ENCODE results near the gene PIK3C3.

Gene PIK3C3

DNA sequence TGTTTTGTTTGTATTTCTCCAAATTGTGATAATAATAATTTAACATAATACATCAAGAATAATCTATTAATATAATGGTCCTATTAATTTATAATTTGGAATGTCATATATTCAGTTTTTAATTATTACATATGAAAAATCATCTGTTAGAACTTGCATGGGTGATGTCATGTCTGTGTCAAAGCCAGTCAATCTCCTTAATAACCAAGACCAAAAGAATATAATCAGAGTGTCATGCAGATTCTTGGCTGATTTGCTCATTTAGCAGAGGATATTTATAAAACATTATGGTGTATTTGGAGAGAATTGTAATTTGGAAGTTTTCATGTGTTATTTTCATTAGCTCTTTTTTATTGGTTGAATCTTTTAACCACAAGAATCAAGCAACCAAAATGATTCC, 96.4 kb downstream of the PIK3C3 start:
- H3K27me3 ChIP-seq (ENCODE audit: insufficient read depth, low read length), result no peaks in the 10 kb centered on the region
- H4K91ac ChIP-seq (ENCODE audit: low read depth, low read length), result no peak overlapping the region
- H2BK5ac ChIP-seq (ENCODE audit: low read depth, low read length, poor library complexity), result no peak overlapping the region
- H3K4me2 ChIP-seq (ENCODE audit: low read length), result no peak overlapping the region
- peaks cover 2 to 4% of the 10 kb centered on the region in 2 experiments for H3K36me3 ChIP-seq (ENCODE audit: control insufficient read depth in 1 of 2, insufficient read depth in 2 of 2, low read length in 2 of 2)
- H3K27ac ChIP-seq (ENCODE audit: low read depth, low read length), result no peak overlapping the region
- no peaks in the 10 kb centered on the region for H3K4me1 ChIP-seq (ENCODE audit: control insufficient read depth in 1 of 2, insufficient read depth in 2 of 2, low read length in 2 of 2)
- H2AFZ ChIP-seq (ENCODE audit: insufficient read depth, low read length, poor library complexity), result no peak overlapping the region
- H2AK5ac ChIP-seq (ENCODE audit: low read length), result no peak overlapping the region
- H3K79me1 ChIP-seq (ENCODE audit: low read length), result no peaks in the 10 kb centered on the region
- H3K4me3 ChIP-seq (ENCODE audit: low read depth, low read length), result no peak overlapping the region
- H2BK120ac ChIP-seq (ENCODE audit: insufficient read depth, low read length, poor library complexity), result no peak overlapping the region
- no peak overlapping the region for H3K4ac ChIP-seq (ENCODE audit: low read depth, low read length)
- no peak overlapping the region for H4K8ac ChIP-seq (ENCODE audit: low read depth, low read length)
- H2BK12ac ChIP-seq (ENCODE audit: low read length), result no peak overlapping the region
- H3K9ac ChIP-seq (ENCODE audit: low read length), result no peak overlapping the region
- H3K79me2 ChIP-seq (ENCODE audit: control insufficient read depth, insufficient read depth, low read length, poor library complexity), result no peaks in the 10 kb centered on the region
- H3K18ac ChIP-seq (ENCODE audit: low read length), result no peak overlapping the region
- no peak overlapping the region for H4K12ac ChIP-seq (ENCODE audit: low read depth, low read length)
- no peak for DNase-seq
- H3K9me3 ChIP-seq (ENCODE audit: insufficient read depth, low read depth, low read length), result no peaks in the 10 kb centered on the region
- H3K23ac ChIP-seq (ENCODE audit: low read length), result no peak overlapping the region
- H3K14ac ChIP-seq (ENCODE audit: low read length), result no peak overlapping the region

GRCh38 chr18:42052122-42052708, 97.2 kb downstream of the PIK3C3 start:
- no peak overlapping the region for H3K14ac ChIP-seq (ENCODE audit: low read length)
- 100% methylated on average over 1 of the region's 3 CpGs for WGBS (ENCODE audit: extremely low coverage, insufficient coverage, insufficient read length)
- no peaks in the 10 kb centered on the region for H3K27me3 ChIP-seq (ENCODE audit: insufficient read depth, low read length)
- H2AK5ac ChIP-seq (ENCODE audit: low read length), result no peak overlapping the region
- H2AFZ ChIP-seq (ENCODE audit: insufficient read depth, low read length, poor library complexity), result no peak overlapping the region
- no peak overlapping the region for H4K12ac ChIP-seq (ENCODE audit: low read depth, low read length)
- H3K23ac ChIP-seq (ENCODE audit: low read length), result no peak overlapping the region
- H4K91ac ChIP-seq (ENCODE audit: low read depth, low read length), result no peak overlapping the region
- H3K36me3 ChIP-seq (ENCODE audit: control insufficient read depth in 1 of 2, insufficient read depth in 2 of 2, low read length in 2 of 2), result peaks cover 2 to 4% of the 10 kb centered on the region in 2 experiments
- no peak overlapping the region for H3K4ac ChIP-seq (ENCODE audit: low read depth, low read length)
- no peak overlapping the region for H3K9ac ChIP-seq (ENCODE audit: low read length)
- H4K8ac ChIP-seq (ENCODE audit: low read depth, low read length), result no peak overlapping the region
- H3K4me3 ChIP-seq (ENCODE audit: low read depth, low read length), result no peak overlapping the region
- no peak overlapping the region for H3K27ac ChIP-seq (ENCODE audit: low read depth, low read length)
- H3K79me1 ChIP-seq (ENCODE audit: low read length), result no peaks in the 10 kb centered on the region
- no peak overlapping the region for H2BK120ac ChIP-seq (ENCODE audit: insufficient read depth, low read length, poor library complexity)
- H2BK5ac ChIP-seq (ENCODE audit: low read depth, low read length, poor library complexity), result no peak overlapping the region
- H3K4me1 ChIP-seq (ENCODE audit: control insufficient read depth in 1 of 2, insufficient read depth in 2 of 2, low read length in 2 of 2), result no peaks in the 10 kb centered on the region
- no peaks in the 10 kb centered on the region for H3K79me2 ChIP-seq (ENCODE audit: control insufficient read depth, insufficient read depth, low read length, poor library complexity)
- peak in 1 of 2 donors; percentile 41 for DNase-seq
- no peak overlapping the region for H2BK12ac ChIP-seq (ENCODE audit: low read length)
- H3K18ac ChIP-seq (ENCODE audit: low read length), result no peak overlapping the region
- H3K9me3 ChIP-seq (ENCODE audit: insufficient read depth, low read depth, low read length), result no peaks in the 10 kb centered on the region
- H3K4me2 ChIP-seq (ENCODE audit: low read length), result no peak overlapping the region

DNA sequence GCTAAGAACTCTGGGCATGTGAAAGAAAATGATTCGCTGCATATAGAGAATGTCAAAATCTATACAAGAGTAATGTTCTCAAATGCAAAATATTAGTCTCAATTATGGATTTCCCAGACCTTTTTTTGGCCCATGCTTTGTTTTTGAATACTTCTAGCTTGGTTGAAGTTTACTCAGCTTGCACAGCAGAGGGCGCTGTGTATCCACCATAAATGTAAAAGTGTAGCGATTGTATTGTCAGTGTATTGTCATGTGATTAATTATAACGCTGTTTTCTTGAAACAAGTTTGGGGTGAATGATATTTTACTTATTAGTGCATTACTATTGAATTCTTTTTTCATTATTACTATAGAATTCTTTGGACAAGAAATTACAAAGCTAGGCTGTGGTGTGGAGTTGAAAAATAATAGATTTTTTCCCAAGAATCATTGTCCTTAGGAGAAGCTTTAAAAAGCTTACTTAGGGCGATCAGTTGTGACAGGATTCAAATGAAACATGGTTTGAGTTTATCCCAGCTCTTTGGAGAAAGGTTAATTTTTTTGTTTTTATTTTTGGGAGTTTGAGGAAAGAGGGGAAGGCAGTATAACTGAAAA, 98.3 kb downstream of the PIK3C3 start:
- Histone ChIP-seq H4K91ac (ENCODE audit: low read depth, low read length) (no peak overlapping the region), H3K27me3 (ENCODE audit: insufficient read depth, low read length) (no peaks in the 10 kb centered on the region), H3K36me3 (ENCODE audit: control insufficient read depth in 1 of 2, insufficient read depth in 2 of 2, low read length in 2 of 2) (peaks cover 2 to 4% of the 10 kb centered on the region in 2 experiments), H3K18ac (ENCODE audit: low read length) (no peak overlapping the region), H3K4me2 (ENCODE audit: low read length) (no peak overlapping the region), H4K12ac (ENCODE audit: low read depth, low read length) (no peak overlapping the region), H2BK5ac (ENCODE audit: low read depth, low read length, poor library complexity) (no peak overlapping the region), H2BK120ac (ENCODE audit: insufficient read depth, low read length, poor library complexity) (no peak overlapping the region), H3K9me3 (ENCODE audit: insufficient read depth, low read depth, low read length) (no peaks in the 10 kb centered on the region), H2AFZ (ENCODE audit: insufficient read depth, low read length, poor library complexity) (no peak overlapping the region), H3K14ac (ENCODE audit: low read length) (no peak overlapping the region), H2AK5ac (ENCODE audit: low read length) (no peak overlapping the region), H3K23ac (ENCODE audit: low read length) (no peak overlapping the region), H3K79me2 (ENCODE audit: control insufficient read depth, insufficient read depth, low read length, poor library complexity) (no peaks in the 10 kb centered on the region), H4K8ac (ENCODE audit: low read depth, low read length) (no peak overlapping the region), H3K4ac (ENCODE audit: low read depth, low read length) (no peak overlapping the region), H2BK12ac (ENCODE audit: low read length) (no peak overlapping the region), H3K4me3 (ENCODE audit: low read depth, low read length) (no peak overlapping the region), H3K4me1 (ENCODE audit: control insufficient read depth in 1 of 2, insufficient read depth in 2 of 2, low read length in 2 of 2) (no peaks in the 10 kb centered on the region), H3K79me1 (ENCODE audit: low read length) (no peaks in the 10 kb centered on the region), H3K27ac (ENCODE audit: low read depth, low read length) (no peak overlapping the region), H3K9ac (ENCODE audit: low read length) (no peak overlapping the region)
- WGBS (ENCODE audit: extremely low coverage, insufficient coverage, insufficient read length), result no CpG with 5 or more reads among the region's 5 CpGs
- peak; percentile 29 to 69 for DNase-seq

DNA sequence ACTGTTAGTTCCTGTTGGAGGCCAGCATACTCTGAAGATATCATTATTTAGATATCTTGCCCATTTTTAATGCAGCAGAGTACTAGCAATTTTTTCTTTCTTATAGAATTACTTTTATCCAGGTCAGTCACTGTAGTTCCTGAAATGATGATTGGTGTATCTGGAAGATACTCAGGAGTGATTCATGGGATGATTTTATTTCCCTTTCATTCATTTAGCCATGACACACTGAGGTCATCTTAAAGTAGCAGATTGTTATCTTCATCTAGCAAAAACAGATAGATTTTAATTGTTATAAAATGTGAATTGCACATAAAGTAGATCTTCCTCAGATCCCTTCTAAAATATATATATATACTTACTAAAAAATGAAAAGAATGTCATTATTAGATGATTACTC, 109.1 kb downstream of the PIK3C3 start:
- Histone ChIP-seq H4K12ac (ENCODE audit: low read depth, low read length) (no peak overlapping the region), H4K91ac (ENCODE audit: low read depth, low read length) (no peak overlapping the region)

More for the DNA sequence above, 109.1 kb downstream of the PIK3C3 start:
- DNase-seq, result no peak
- Histone ChIP-seq H3K27me3 (ENCODE audit: insufficient read depth, low read length) (no peaks in the 10 kb centered on the region), H3K4me3 (ENCODE audit: low read depth, low read length) (no peak overlapping the region), H3K27ac (ENCODE audit: low read depth, low read length) (no peak overlapping the region), H4K8ac (ENCODE audit: low read depth, low read length) (no peak overlapping the region), H3K4me1 (ENCODE audit: control insufficient read depth in 1 of 2, insufficient read depth in 2 of 2, low read length in 2 of 2) (no peaks in the 10 kb centered on the region), H3K4me2 (ENCODE audit: low read length) (no peak overlapping the region), H3K18ac (ENCODE audit: low read length) (no peak overlapping the region), H3K36me3 (ENCODE audit: control insufficient read depth in 1 of 2, insufficient read depth in 2 of 2, low read length in 2 of 2) (peaks cover 5 to 9% of the 10 kb centered on the region in 2 experiments), H3K9me3 (ENCODE audit: insufficient read depth, low read depth, low read length) (no peaks in the 10 kb centered on the region), H2BK120ac (ENCODE audit: insufficient read depth, low read length, poor library complexity) (no peak overlapping the region), H3K4ac (ENCODE audit: low read depth, low read length) (no peak overlapping the region), H2BK12ac (ENCODE audit: low read length) (no peak overlapping the region), H3K79me1 (ENCODE audit: low read length) (no peaks in the 10 kb centered on the region), H3K79me2 (ENCODE audit: control insufficient read depth, insufficient read depth, low read length, poor library complexity) (no peaks in the 10 kb centered on the region), H2AK5ac (ENCODE audit: low read length) (no peak overlapping the region), H3K14ac (ENCODE audit: low read length) (no peak overlapping the region), H3K9ac (ENCODE audit: low read length) (no peak overlapping the region), H2BK5ac (ENCODE audit: low read depth, low read length, poor library complexity) (no peak overlapping the region), H2AFZ (ENCODE audit: insufficient read depth, low read length, poor library complexity) (no peak overlapping the region), H3K23ac (ENCODE audit: low read length) (no peak overlapping the region)
